GM19395 (cell line): ENCODE data around the gene NOM1.

Experiments used
- ATAC-seq: cut with Tn5 transposase; IDR thresholded peaks from one replicate; pipeline ENCODE4 v1.9.1; 2021; ENCODE audit warnings: mild to moderate bottlenecking, moderate library complexity; ENCODE audit not compliant: unreplicated experiment

NOM1 gene

DNA sequence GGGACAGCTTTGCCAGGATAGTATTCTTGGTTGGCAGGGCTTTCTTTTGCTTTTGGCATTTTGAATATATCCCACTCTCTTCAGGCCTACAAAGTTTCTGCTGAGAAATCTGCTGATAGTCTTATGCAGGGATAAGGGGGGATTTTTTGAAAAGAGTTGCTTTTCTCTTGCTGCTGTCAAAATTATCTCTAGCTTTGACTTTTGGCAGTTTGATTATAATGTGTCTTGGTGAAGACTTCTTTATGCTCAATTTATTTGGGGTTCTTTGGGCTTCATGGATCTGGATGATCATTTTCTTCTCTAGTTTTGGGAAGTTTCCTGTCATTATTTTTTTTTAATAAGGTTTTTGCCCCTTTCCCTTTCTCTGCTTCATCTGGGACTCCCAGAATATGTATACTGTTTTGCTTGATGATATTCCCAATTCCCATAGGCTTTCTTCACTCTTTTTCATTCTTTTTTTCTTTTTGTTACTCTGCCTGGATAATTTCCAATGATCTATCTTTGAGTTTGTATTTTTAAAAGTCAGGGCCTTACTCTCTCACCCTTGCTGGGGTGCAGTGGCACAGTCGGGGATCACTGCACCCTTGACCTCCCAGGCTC is 29.6 kb downstream of the NOM1 start:
- no peak for ATAC-seq

DNA sequence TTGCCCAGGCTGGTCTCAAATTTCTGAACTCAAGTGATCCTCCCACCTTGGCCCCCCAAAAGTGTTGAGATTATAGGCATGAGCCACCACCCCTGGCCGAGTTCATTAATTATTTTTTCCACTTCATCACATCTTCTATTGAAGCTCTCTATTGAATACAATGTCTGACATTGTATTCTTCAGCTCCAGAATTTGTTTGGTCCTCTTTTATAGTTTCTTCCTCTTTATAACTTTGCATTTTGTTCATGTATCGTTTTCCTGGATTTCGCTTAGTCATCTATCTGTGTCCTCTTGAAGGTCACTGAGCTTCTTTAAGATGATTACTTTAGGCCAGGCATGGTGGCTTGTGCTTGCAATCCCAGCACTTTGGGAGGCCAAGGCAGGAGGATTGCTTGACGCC is 30.2 kb downstream of the NOM1 start:
- no peak for ATAC-seq

DNA sequence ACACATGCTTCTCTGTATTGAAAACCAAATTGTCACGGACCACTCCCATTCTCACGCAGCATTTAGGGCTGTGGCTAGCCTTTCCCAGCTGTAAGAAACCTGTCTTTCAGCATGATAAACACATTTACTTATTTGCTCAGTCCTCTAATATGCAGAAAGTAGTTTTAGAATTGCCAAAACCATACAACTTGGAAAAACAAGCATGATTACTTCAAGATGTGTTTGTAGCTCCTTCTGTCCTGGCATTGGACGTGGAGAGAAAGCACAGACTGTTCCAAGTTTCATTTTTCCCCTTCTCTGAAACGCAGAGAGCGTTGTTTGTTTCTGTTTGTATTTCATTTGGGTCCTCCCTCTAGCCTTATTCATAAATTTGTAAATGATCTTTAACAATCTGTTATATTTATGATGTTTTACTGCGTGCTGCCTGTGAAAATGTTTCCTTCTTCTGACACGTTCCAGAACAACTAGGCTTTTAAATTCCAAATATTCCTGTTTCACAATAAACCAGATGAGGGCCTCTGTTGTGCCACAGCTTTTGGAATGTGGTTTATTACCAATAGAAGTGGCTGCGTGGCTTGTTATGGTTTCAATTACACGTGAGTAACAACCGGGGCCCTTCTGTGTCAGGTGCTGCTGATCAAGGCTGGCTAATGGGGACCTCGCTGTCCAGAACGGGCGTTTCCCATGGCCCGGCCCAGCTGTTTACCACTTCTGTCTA is 34.8 kb downstream of the NOM1 start:
- ATAC-seq, result no peak

DNA sequence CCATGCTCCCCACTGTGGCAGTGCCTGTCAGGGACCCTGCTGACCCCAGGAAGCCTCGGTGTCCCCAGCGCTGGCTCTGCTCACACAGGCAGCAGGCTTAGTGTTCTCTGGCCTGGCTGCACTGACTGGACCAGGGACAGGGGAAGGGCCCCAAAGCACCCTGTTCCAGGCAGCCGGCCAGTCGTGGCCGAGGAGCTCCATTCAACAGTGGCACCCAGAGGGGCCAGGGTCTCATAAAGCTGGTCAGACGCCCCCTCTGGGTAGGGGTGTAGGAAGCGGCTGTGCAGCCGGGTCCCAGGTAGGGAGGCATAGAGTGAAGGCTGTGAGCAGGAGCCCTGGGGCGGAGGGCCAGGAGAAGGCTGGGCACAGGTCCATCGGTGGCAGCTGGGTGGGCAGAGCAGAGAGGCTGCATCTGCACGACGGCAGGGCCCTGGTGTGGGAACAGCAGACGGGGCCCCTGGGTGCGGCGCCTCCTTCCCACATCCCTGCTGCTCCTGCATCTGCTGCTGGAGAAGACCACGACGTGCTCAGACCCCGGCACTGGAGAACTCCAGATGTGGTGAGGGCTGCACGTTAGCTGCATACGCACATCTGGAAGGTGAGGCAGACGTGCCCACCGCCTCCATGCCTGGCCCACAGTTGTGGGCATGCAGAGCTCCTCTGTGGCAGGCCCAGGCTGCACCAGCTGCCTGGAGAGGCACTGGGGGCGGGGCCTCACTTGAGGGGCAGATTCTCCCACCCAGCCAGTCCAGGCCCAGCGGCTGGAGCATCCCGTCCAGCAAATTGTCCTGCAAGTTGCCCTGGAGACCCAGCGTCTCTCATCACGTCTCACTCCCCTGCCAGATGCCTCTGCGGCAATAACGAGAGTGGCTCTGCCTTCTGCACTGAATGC is 35.8 kb downstream of the NOM1 start:
- no peak for ATAC-seq

DNA sequence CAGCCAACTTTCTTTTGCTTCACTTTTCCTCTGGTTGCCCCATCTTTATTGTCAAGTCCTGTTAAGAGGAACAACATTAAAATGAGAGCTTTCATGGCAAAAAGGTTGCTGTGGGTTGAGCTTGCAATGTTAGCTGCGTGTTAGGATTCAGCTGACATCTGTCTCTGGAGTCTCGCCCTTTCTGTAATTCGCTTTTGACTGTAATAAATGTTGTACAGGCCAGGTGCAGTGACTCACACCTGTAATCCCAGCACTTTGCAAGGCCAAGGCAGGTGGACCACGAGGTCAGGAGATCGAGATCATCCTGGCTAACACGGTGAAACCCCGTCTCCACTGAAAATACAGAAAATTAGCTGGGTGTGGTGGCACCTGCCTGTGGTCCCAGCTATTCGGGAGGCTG is 36.9 kb downstream of the NOM1 start:
- ATAC-seq, result no peak

DNA sequence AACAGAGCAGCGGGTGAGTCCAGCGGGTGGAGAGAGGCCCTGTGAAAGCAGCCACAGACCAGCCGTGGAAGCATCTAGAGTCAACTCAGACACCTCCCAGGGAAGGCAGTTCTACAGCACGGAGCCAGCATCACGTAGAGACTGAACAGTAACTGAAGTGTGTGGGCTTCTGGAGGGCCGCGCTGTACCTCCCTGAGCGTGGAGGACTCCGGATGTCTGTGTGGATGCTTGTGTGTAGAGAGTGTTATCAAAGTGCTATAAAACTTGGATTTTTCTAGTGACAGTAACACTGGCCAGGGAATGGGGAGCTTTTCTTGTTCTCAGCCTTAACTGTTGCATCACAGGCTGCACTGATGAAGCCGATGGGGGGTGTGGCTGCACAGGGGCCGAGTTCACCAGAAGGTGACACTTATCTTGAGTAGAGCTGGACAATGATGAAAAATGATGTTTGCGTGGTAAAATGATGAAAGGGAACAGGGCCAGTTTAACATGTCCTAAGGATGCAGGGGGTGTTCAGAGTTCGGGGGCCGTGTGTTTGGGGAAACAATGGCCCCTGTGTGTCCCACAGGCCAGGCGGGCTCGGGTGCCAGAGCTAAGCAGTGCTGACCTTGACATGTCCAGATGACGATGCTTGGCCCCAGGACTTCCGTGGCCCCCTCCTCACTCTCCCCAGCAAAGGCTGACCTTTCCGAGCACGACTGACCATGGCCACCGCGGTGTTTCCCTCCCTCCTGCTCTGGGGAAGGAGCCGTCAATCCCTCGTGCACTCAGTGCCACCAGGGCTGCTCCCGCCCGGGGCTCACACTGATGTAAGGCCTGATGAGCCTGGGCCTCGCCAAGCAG is 39.1 kb downstream of the NOM1 start:
- ATAC-seq, result no peak

DNA sequence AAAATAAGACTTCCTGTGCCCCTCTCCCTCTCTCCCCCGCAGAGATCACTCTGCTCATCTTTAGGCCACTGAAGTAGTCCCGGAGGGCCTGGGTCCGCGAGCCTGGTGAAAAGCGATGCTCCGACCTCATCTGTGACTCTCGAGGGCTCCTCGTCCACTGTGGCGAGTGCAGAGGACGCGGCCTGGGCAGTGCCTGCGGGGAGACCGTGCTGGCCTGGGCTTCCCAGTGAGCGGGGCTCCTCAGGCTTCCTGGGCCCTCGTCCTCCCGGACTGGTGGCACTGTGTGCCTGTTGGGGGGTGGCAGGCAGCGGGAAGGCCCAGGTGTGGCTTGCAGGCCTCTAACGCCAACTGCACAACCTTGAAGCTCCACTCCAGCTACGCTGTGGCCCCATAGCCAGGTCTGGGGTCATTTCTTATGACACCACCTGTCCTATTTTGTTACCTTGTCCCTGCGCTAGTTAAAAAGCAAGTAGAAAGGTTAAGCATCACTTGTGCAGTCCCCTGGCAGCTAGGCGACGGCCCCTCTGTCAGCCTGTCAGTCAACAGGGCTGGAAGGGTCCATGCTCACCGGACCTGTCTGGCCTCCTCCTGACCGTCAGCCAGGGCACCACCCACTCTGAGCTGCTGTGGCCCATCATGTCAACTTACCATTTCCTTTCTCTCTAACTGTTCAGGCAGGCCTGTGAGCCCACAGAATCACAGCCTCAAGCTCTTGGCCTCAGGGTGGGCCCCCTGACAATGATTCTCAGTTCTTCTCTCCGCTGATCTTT is 40.4 kb downstream of the NOM1 start:
- ATAC-seq, result no peak

DNA sequence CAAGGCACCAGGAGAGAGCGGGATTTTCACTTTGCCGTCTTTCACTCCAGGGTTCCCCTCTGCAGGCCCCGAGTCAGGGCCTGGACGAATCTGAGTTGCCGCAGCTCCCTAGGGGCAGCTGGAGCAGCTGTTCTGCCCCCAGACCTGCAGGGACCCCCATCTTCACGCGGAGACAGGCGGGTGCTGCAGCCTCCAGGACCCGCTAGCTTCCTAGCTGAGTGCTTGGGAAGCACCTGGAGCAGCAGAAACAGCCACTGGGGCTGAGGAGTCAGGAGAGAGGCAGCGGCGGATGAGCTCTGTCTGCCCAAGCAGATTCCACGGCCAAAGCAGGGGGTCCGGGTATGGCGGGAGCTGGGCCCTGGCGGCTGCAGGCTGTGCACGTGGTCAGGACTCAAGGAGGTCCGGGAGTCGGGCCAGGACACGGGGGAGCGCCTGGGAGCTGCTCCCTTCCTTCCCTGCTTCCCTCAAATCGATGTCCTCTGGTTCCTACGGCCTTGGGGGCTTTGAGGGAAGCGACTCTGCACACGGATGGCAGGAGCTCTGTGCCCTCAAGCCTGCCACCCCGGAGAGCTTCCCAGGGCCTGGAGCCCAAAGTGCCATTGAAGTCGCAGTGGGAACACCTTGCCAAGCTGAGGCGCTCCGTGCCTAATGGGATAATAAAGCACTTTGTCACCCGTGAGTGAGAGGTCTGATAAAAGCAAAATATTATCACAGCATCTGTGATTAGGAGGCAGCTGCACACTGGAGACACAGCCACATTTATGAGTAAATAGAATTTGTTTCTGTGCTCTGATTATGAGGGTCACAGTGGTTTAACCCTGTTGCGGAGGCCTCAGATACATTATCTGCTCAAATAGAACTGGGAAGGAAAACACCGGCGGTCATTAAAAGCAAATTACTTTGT is 43.8 kb downstream of the NOM1 start:
- no peak for ATAC-seq

DNA sequence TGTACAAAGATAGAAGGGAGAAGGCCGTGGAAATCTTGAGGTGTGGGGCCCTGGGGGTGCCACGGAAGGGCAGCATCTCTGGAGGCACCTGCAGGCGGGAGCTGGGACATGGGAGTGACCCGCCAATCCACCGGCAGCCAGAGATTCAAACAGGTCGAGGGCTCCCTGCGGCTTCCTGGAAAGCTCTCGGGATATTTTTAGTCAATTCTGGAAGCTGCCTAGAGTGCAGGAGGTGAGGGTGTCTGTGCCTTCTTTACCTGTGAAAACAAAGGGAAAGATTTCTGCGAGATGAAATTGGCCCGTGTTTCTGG is 44.4 kb downstream of the NOM1 start:
- ATAC-seq, result no peak

DNA sequence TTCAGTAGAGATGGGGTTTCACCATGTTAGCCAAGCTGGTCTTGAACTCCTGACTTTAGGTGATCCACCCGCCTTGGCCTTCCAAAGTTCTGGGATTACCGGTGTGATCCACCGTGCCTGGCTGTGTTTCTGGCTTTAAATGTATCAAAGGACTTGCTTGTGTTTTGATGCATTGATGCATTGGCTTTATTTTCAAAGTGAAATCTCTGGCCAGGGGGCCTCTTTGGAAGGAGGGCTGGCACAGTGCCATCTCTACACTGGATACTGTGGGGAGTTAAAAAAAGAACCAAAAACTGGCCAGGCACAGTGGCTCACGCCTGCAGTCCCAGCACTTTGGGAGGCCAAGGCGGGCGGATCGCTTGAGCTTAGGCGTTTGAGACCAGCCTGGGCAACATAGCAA is 44.9 kb downstream of the NOM1 start:
- no peak for ATAC-seq

DNA sequence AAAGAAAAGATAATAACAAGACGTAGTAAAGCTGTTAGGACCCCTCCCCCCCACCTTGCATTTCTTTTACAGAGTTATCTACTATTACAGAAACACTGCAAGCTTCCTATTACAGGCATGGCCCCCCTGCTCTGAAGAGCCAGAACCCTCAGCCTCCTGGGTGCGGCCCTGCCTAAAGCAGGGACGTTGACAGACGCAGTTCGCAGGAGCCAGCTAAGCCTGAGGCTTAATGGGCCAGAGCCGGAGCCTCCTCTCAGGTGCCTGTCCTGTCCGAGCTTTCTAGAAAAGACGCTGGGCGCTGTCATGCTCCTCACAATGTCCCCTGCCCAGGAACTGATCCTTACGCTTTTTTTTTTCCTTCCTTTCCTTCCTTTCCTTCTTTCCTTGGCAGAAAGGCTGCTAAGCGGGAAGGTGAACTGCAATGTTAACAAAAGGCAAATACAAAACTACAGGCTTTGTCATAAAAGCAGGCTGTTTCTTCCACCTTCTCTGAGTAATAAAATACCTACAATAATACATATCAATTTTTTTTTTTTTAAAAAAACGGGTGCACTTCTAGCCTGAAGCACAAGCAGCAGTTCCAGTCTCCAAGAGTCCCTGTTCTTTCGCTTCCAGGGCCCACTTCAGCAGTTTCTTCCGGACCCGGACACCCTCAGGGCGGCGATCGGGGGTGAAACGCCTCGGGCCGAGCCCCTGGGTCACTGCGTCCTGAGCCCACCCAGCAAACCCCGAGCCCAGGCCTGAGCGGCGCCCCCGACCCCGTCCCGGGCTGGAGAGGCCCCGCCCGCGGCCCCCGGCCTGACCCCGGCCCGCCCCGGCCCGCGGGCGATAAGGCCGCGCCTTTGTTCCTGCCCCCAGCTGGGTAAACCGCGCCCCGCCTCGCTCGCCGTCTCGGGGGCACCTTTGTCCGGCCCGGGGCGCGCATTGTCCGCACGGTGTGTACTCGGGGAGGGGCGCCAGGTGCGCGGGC is 49.8 kb downstream of the NOM1 start:
- ATAC-seq, result no peak

DNA sequence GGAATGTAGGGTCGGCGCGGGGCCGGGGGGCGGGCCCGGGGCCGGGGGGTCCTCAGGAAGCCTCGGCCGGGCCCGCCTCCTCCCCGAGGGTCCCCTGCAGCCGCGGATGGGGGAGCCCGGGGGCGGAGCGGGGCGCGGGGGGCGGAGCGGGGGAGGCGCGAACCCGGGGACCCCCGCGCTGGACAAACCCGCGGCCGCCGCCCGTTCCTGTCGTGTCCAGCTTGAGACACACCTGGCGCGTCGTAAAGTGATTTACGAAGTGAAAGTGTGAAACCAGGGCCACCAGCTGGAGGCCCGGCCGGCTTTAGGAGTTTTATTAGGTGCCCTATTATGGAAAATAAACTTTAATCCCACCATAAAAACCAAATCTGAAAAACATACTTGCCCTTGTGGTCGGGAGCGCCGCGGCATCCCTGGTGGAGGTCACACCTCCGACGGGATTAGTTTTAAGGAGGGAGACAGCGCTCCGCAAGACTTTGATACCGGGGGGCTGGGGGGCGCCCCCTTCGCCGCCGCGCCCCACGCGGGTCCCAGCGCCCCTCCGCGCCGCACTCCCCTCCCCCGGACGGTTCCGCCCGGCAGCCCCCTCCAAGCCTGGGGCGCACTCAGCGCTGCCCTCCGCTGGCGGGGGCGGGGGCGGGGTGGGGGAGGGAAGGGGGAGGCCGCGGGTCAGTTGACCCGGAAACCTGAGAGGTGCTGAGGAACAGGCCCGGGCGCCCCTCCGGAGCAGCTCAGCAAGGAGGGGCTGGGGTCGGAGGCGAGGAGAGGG is 50.6 kb downstream of the NOM1 start:
- no peak for ATAC-seq

DNA sequence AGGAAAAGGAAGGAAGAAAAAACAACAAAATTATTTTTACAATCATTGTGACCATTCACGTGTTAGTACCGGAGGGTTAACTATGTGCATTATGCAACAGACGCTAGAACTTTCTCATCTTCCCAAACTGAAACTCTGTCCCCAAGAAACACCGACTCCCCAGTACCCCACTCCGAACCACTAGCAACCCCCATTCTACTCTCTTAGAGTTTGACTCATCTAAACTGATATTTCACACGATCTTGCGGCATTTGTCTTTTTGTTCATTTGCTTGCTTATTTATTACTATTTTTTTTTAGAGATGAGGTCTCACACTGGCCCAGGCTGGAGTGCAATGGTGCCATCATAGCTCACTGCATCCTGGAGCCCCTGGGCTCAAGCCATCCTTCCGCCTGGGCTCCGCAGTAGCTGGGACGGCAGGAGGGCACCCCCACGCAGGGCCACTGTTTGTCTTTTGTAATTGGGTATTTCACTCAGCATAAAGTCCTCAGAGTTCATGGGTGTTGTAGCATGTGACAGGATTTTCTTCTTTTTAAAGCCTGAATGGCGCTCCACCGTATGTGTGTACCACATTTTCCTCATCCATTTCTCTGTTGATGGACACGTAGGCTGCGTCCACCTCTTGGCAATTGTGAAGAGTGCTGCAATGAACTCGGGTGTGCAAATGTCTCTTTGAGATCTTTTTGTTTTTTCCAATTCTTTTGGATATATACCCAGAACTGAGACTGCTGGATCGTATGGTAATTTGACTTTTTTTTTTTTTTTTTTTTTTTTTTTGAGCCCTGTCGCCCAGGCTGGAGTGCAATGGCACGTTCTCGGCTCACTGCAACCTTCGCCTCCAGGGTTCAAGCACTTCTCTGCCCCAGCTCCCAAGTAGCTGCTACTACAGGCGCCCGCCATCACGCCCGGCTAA is 51.5 kb downstream of the NOM1 start:
- ATAC-seq, result no peak

DNA sequence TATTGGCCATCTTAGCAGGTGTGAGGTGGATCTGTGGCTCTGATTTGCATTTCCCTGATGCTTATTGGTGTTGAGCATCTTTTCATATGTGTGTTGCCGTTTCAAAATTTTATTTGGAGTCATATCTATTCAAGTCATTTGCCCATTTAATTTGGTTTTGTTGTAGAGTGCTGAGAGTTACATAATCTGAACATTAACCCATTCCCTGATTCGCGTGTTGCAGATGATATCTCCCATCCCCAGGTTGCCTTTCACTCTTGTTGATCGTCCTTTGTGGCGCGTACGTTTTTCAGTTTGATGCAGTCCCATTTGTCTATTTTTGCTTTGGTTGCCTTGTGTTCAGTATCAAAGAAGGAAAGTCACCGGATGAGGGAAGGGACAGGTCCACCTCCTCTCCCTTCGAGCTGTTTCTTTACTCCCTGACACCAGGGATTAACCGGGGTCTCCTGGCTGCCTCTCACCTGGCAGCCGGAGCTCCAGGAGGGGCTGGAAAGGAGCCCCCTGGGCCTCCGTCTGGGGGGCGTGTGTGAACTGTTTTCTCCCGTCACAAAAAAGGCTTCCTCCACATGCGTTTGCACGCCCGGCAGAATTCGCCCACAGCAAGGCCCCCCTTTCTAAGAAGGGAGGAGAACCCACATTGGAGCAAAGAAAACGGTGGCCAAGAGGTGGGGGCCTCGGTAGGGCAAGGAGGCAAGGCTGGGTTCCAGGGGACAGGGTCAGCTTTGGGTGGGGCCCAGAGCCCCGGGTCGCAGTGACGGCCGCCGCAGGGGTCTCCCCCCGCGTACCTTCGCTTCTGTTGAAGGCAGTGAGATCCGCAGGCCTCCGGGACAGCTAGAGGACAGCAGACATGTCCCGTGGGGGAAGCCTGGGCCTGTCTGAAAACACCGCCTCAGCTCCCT is 52.7 kb downstream of the NOM1 start:
- ATAC-seq, result no peak

DNA sequence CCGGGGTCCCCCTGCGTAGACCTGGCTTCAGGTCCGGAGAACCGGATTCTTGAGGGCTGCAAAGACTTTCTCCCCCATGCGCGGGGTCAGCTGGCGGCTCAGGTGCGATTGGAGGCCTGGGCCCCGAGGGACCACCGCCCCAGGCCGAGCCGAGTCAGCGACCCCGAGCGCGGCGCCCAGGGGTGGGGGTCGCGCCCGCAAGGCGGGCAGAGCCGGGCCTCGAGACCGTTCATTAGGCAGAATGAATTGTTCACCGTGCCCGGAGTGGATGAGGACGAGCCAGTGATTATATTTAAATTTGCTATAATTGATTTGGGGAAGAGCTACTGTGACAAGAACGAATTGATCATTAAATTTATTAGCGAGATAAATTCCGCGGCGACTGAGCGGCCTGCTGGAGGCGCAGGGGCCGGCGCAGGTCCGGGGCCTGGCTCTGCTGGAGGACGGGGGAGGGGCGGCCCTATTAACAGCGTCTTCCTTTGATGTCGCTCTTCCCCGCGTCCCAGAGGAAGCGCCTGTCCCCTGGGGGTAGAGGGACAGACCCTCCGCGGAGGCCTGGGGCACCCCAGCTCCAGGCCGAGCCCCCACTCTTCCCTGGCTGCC is 53.4 kb downstream of the NOM1 start:
- ATAC-seq, result no peak
